ENCODE data around the gene EHMT1. TPM values are rescaled to one million over a fixed set of nuclear protein-coding genes. Genes with fewer than 3 reads are reported as not detected.
"Not testable (repeated sequence)": the region's sequence is repeated elsewhere in the genome, so short reads cannot be mapped to it uniquely, and the experiment has no call there.

Gene EHMT1
- total and polyA plus RNA-seq, 2 donors = 44.7 to 48.6 TPM

DNA sequence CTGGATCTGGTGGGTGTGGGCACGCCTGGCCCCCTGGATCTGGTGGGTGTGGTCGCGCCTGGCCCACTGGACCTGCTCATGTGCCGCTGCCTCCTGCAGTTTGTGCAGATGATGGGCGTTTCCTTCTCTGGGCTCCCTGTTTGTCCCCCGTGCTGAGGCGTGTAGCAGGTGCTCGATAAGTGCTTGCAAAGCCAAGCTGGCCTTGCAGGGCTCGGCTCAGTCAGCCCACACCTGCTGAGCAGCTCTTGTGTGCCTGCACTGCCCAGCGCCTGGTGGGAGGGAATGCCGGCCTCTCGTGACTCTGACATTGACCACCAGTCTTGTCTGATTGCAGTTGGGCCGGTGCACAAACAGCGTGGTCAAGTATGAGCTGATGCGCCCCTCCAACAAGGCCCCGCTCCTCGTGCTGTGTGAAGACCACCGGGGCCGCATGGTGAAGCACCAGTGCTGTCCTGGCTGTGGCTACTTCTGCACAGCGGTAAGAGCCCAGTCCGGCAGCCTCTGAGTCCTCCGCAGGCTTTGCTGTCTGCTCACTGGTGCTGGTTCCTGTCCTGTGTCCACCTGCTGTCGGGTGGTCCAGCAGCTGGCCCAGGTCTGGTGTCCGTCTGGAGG is 156.1 kb downstream of the EHMT1 start:
- H3K36me3 ChIP-seq (ENCODE audit: insufficient read depth) = no peaks in the 10 kb centered on the region
- DNase-seq (ENCODE audit: extremely low spot score) = no peak

GRCh38 chr9:137776306-137776995 is 157.6 kb downstream of the EHMT1 start:
- no peak overlapping the region for H3K4me3 ChIP-seq (ENCODE audit: low read depth, low read length)
- WGBS = 94% methylated on average over 22 of the region's 22 CpGs
- H3K27ac ChIP-seq (ENCODE audit: low read depth) = no peak overlapping the region
- no peaks in the 10 kb centered on the region for H3K36me3 ChIP-seq (ENCODE audit: insufficient read depth)
- no peaks in the 10 kb centered on the region for H3K4me1 ChIP-seq (ENCODE audit: insufficient read depth)
- DNase-seq (ENCODE audit: extremely low spot score) = no peak

More for the DNA sequence above, 156.1 kb downstream of the EHMT1 start:
- Histone ChIP-seq H3K27ac (ENCODE audit: low read depth) (no peak overlapping the region), H3K4me3 (ENCODE audit: low read depth, low read length) (no peak overlapping the region), H3K4me1 (ENCODE audit: insufficient read depth) (no peaks in the 10 kb centered on the region)
- 95% methylated on average over 24 of the region's 24 CpGs for WGBS

DNA sequence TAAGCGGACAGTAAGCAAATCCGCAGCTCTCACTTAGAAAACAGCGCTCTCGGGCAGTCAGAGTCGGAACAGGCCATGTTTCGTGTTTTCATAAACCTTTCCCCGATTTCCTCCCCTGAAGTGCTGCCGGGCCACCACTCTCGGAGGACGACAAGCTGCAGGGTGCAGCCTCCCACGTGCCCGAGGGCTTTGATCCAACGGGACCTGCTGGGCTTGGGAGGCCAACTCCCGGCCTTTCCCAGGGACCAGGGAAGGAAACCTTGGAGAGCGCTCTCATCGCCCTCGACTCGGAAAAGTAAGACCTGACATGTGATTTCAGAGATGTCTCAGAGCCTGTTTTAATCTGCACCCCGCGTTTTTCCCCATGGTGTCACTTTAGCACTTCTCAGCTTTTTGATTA is 159.0 kb downstream of the EHMT1 start:
- 93% methylated on average over 20 of the region's 20 CpGs for WGBS
- DNase-seq (ENCODE audit: extremely low spot score) = no peak
- Histone ChIP-seq H3K4me3 (ENCODE audit: low read depth, low read length) (no peak overlapping the region), H3K27ac (ENCODE audit: low read depth) (no peak overlapping the region), H3K4me1 (ENCODE audit: insufficient read depth) (no peaks in the 10 kb centered on the region), H3K36me3 (ENCODE audit: insufficient read depth) (peaks cover 6% of the 10 kb centered on the region)

DNA sequence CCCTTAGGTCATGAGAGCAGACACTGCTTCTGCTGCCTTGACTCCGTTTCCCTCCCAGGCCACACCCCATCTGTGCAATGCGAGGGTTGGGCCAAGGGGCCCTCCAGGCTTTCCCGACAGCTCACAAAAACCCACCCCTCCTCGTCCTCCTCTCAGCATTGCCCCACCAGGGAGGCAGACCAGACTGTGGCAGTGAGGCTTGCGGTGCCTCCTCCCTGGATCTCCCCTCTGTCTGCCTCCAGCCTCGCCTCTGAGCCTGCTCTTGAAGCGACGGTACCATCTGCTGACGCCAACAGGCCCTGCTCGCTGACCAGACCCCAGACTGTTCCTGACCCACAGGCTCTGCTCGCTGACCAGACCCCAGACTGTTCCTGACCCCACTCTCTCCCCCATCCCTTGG is 159.5 kb downstream of the EHMT1 start:
- Histone ChIP-seq H3K4me3 (ENCODE audit: low read depth, low read length) (no peak overlapping the region), H3K27ac (ENCODE audit: low read depth) (no peak overlapping the region), H3K36me3 (ENCODE audit: insufficient read depth) (peaks cover 6% of the 10 kb centered on the region), H3K4me1 (ENCODE audit: insufficient read depth) (no peaks in the 10 kb centered on the region)
- 90% methylated on average over 11 of the region's 11 CpGs for WGBS
- no peak for DNase-seq (ENCODE audit: extremely low spot score)

- WGBS = 94% methylated on average over 10 of the region's 10 CpGs
- Histone ChIP-seq H3K27ac (ENCODE audit: low read depth) (no peak overlapping the region), H3K36me3 (ENCODE audit: insufficient read depth) (peaks cover 6% of the 10 kb centered on the region), H3K4me1 (ENCODE audit: insufficient read depth) (no peaks in the 10 kb centered on the region), H3K4me3 (ENCODE audit: low read depth, low read length) (no peak overlapping the region)
- DNase-seq (ENCODE audit: extremely low spot score) = no peak
Measured at GRCh38 chr9:137778914-137779313, 160.1 kb downstream of the EHMT1 start.

DNA sequence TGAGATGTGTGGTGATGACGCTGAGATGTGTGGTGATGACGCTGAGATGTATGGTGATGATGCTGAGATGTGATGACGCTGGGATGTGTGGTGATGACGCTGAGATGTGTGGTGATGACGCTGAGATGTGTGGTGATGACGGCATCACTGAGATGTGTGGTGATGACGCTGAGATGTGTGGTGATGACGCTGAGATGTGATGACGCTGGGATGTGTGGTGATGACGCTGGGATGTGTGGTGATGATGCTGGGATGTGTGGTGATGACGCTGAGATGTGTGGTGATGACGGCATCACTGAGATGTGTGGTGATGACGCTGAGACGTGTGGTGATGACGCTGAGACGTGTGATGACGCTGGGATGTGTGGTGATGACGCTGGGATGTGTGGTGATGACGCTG is 161.2 kb downstream of the EHMT1 start:
- H3K36me3 ChIP-seq (ENCODE audit: insufficient read depth); DNase-seq (ENCODE audit: extremely low spot score); H3K4me1 ChIP-seq (ENCODE audit: insufficient read depth); H3K27ac ChIP-seq (ENCODE audit: low read depth); H3K4me3 ChIP-seq (ENCODE audit: low read depth, low read length): not testable (repeated sequence)
- WGBS = 98% methylated on average over 19 of the region's 19 CpGs

DNA sequence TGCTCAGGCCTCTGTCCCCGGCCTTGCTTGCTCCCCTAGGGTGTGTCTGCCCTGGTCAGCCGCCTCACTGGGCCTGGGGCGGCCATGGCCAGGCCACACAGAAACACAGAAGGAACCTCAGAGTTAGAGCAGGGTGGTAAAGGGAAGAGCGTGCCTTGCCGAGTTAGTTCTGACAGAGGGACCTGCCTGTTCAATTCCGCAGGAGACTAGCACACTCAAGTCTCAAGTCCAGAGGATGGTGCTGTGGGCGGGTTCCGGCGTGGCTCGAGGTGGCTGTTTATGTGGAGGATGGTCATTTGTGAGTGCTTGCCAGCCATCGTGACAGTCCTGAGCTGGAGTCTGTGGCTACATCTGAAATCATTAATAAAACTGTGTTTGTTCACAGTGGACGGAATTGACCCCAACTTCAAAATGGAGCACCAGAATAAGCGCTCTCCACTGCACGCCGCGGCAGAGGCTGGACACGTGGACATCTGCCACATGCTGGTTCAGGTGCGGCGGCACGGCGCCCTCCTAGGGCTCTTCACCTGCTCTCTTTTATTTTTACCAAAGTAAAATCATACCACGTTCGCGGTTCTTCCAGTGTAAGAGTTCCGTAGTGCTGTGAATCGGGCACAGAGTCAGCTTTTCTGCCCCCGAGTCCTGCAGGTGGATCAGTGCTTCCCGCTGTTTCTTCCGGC is 163.2 kb downstream of the EHMT1 start:
- Histone ChIP-seq H3K27ac (ENCODE audit: low read depth) (no peak overlapping the region), H3K36me3 (ENCODE audit: insufficient read depth) (peaks cover 6% of the 10 kb centered on the region), H3K4me3 (ENCODE audit: low read depth, low read length) (no peak overlapping the region), H3K4me1 (ENCODE audit: insufficient read depth) (no peaks in the 10 kb centered on the region)
- WGBS = 95% methylated on average over 29 of the region's 29 CpGs
- no peak for DNase-seq (ENCODE audit: extremely low spot score)

- no peak overlapping the region for H3K27ac ChIP-seq (ENCODE audit: low read depth)
- no peak for DNase-seq (ENCODE audit: extremely low spot score)
- peaks cover 10% of the 10 kb centered on the region for H3K36me3 ChIP-seq (ENCODE audit: insufficient read depth)
- WGBS = 85% methylated on average over 12 of the region's 12 CpGs
- no peak overlapping the region for H3K4me3 ChIP-seq (ENCODE audit: low read depth, low read length)
- H3K4me1 ChIP-seq (ENCODE audit: insufficient read depth) = no peaks in the 10 kb centered on the region
Measured at GRCh38 chr9:137783521-137783920, 164.7 kb downstream of the EHMT1 start.

GRCh38 chr9:137784046-137784445 is 165.2 kb downstream of the EHMT1 start:
- H3K36me3 ChIP-seq (ENCODE audit: insufficient read depth) = peaks cover 10% of the 10 kb centered on the region

DNA sequence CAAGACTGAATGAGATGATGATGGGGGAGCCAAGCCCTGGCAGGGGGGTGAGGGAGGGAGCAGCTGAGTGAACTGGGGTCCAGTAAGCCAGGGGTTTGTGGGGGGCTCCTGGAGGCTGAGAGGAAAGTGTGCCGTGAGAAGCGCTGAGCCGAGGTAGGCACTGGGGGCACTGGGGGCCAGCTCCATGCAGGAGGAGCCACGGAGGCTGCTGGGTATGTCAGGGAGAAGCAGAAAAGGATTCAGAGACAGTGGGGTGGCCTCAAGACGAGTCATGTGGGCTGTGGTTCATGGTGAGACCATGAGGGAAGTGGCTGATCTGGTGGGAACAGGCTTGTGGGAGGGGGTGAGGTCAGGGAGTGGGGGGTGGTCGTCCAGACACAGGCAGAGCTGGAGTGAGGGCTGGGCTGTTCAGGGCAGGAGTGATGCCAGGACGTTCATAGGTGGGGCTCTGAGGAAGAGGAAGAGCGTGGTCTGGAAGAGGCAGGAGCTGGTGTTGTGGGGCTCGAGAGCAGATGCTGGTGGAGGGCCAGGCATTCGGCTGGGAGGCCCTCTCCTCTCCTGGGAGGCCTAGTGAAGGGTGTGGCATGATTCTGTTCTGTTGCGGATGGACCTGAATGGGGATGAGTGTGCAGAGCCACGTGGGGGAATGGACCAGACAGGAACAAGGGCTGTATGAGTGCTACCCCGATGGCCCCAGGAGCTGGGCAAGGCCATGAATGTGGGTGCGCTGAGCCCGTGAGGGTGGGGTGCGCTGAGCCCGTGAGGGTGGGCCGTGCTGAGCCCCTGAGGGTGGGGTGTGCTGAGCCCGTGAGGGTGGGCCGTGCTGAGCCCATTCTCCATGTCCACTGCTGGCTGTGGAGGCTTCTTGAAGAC is 166.1 kb downstream of the EHMT1 start:
- Histone ChIP-seq H3K4me3 (ENCODE audit: low read depth, low read length) (no peak overlapping the region), H3K36me3 (ENCODE audit: insufficient read depth) (peaks cover 10% of the 10 kb centered on the region), H3K27ac (ENCODE audit: low read depth) (no peak overlapping the region), H3K4me1 (ENCODE audit: insufficient read depth) (no peaks in the 10 kb centered on the region)
- no peak for DNase-seq (ENCODE audit: extremely low spot score)
- 82% methylated on average over 20 of the region's 20 CpGs for WGBS

More at GRCh38 chr9:137784046-137784445, 165.2 kb downstream of the EHMT1 start:
- no peak for DNase-seq (ENCODE audit: extremely low spot score)
- no peak overlapping the region for H3K4me3 ChIP-seq (ENCODE audit: low read depth, low read length)
- no peak overlapping the region for H3K27ac ChIP-seq (ENCODE audit: low read depth)
- 82% methylated on average over 12 of the region's 12 CpGs for WGBS
- H3K4me1 ChIP-seq (ENCODE audit: insufficient read depth) = no peaks in the 10 kb centered on the region

- Histone ChIP-seq H3K36me3 (ENCODE audit: insufficient read depth) (peaks cover 10% of the 10 kb centered on the region), H3K4me1 (ENCODE audit: insufficient read depth) (no peaks in the 10 kb centered on the region), H3K4me3 (ENCODE audit: low read depth, low read length) (no peak overlapping the region), H3K27ac (ENCODE audit: low read depth) (no peak overlapping the region)
- WGBS = 68% methylated on average over 16 of the region's 16 CpGs
- no peak for DNase-seq (ENCODE audit: extremely low spot score)
Measured at GRCh38 chr9:137785704-137786161, 166.9 kb downstream of the EHMT1 start.

DNA sequence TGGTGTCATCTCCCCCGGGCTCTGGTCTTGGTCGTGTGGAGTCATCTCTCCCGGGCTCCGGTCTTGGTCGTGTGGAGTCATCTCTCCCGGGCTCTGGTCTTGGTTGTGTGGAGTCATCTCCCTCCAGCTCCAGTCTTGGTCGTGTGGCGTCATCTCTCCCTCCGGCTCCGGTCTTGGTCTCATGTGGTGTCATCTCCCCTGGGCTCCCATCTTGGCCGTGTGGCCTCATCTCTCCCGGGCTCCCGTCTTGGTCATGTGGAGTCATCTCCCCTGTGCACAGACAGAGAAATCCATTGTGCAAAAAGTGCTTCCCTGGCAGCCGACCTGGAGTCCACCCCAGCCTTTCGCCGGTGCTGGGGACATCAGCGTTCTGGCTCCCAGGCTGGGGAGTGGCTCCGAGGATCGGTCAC is 167.7 kb downstream of the EHMT1 start:
- Histone ChIP-seq H3K27ac (ENCODE audit: low read depth) (no peak overlapping the region), H3K36me3 (ENCODE audit: insufficient read depth) (peaks cover 10% of the 10 kb centered on the region), H3K4me1 (ENCODE audit: insufficient read depth) (no peaks in the 10 kb centered on the region), H3K4me3 (ENCODE audit: low read depth, low read length) (no peak overlapping the region)
- WGBS = 88% methylated on average over 19 of the region's 19 CpGs
- no peak for DNase-seq (ENCODE audit: extremely low spot score)

DNA sequence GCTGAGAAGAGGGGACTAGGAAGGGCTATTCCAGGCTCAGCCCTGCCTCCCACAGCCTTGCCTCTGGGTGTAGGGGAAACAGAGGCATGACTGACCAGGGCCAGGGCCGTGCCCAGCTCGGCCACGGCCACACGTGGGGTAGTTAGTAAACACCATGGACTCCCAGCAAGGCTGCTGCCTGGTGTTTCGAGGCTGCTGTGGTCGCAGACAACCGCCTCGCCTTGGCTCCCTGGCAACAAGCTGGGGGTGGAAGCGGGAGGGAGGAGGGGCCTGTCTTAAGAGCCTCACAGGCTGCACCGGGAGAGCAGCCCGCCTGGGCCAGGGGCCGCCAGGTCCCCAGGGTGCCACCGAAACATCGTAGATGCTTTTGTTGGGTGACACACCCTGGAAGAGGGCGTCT is 168.6 kb downstream of the EHMT1 start:
- 92% methylated on average over 15 of the region's 15 CpGs for WGBS
- no peak overlapping the region for H3K27ac ChIP-seq (ENCODE audit: low read depth)
- DNase-seq (ENCODE audit: extremely low spot score) = no peak

More for the DNA sequence above, 168.6 kb downstream of the EHMT1 start:
- Histone ChIP-seq H3K36me3 (ENCODE audit: insufficient read depth) (peaks cover 4% of the 10 kb centered on the region), H3K4me3 (ENCODE audit: low read depth, low read length) (no peak overlapping the region), H3K4me1 (ENCODE audit: insufficient read depth) (no peaks in the 10 kb centered on the region)
